Trophoblast cell (in vitro differentiated cells and primary cell): ENCODE measurements around the gene TSPAN5.
A peak's percentile ranks its signal among the peaks of the same experiment; 100 is the strongest.

Source experiments
- DNase-seq, 2 donors: peaks; one replicate each; pipeline ENCODE4 v3.0.0-alpha.2; 2016
- H2AFZ ChIP-seq: 2 replicates; pipeline ENCODE4 v1.6.1; 2013; ENCODE audit warnings: low read length, moderate library complexity, mild to moderate bottlenecking; ENCODE audit not compliant: insufficient read depth, poor library complexity
- H2AK5ac ChIP-seq: 2 replicates; pipeline ENCODE4 v1.6.1; 2013; ENCODE audit warnings: mild to moderate bottlenecking, low read length
- H2BK120ac ChIP-seq: 2 replicates; pipeline ENCODE4 v1.6.1; 2013; ENCODE audit warnings: low read length, mild to moderate bottlenecking, moderate library complexity; ENCODE audit not compliant: insufficient read depth, poor library complexity
- H2BK12ac ChIP-seq: 2 replicates; pipeline ENCODE4 v1.6.1; 2013; ENCODE audit warnings: mild to moderate bottlenecking, low read length, moderate library complexity
- H2BK5ac ChIP-seq: 2 replicates; pipeline ENCODE4 v1.6.1; 2013; ENCODE audit warnings: low read length, low read depth, moderate library complexity, mild to moderate bottlenecking; ENCODE audit not compliant: poor library complexity
- H3K14ac ChIP-seq: 2 replicates; pipeline ENCODE4 v1.6.1; 2013; ENCODE audit warnings: mild to moderate bottlenecking, low read length
- H3K18ac ChIP-seq: 2 replicates; pipeline ENCODE4 v1.6.1; 2013; ENCODE audit warnings: mild to moderate bottlenecking, low read length
- H3K23ac ChIP-seq: 2 replicates; pipeline ENCODE4 v1.6.1; 2013; ENCODE audit warnings: low read length
- H3K27ac ChIP-seq: 2 replicates; pipeline ENCODE4 v1.5.1; 2013; ENCODE audit warnings: low read depth, mild to moderate bottlenecking, inconsistent platforms, low read length, moderate library complexity
- H3K27me3 ChIP-seq: 2 replicates; pipeline ENCODE4 v1.6.1; 2013; ENCODE audit warnings: inconsistent platforms, mild to moderate bottlenecking, low read length, moderate library complexity; ENCODE audit not compliant: insufficient read depth
- H3K36me3 ChIP-seq, 2 experiments: 1 replicate in 1 of 2; 2 replicates in 1 of 2; pipeline ENCODE4 v1.6.1; 2013; ENCODE audit warnings: low read length in 2 of 2, mild to moderate bottlenecking in 2 of 2, moderate library complexity in 1 of 2; ENCODE audit not compliant: insufficient read depth in 2 of 2, control insufficient read depth in 1 of 2
- H3K4ac ChIP-seq: 2 replicates; pipeline ENCODE4 v1.6.1; 2013; ENCODE audit warnings: low read depth, mild to moderate bottlenecking, low read length, moderate library complexity
- H3K4me1 ChIP-seq, 2 experiments: 1 replicate in 1 of 2; 2 replicates in 1 of 2; pipeline ENCODE4 v1.6.1; 2013; ENCODE audit warnings: low read length in 2 of 2, mild to moderate bottlenecking in 2 of 2, moderate library complexity in 1 of 2; ENCODE audit not compliant: insufficient read depth in 2 of 2, control insufficient read depth in 1 of 2
- H3K4me2 ChIP-seq: 2 replicates; pipeline ENCODE4 v1.6.1; 2013; ENCODE audit warnings: inconsistent platforms, mild to moderate bottlenecking, low read length, moderate library complexity
- H3K4me3 ChIP-seq: 2 replicates; pipeline ENCODE4 v1.5.1; 2013; ENCODE audit warnings: mild to moderate bottlenecking, low read depth, low read length, inconsistent platforms
- H3K79me1 ChIP-seq: one replicate; pipeline ENCODE4 v1.6.1; 2013; ENCODE audit warnings: low read length
- H3K79me2 ChIP-seq: 2 replicates; pipeline ENCODE4 v1.6.1; 2013; ENCODE audit warnings: low read length, mild to moderate bottlenecking; ENCODE audit not compliant: control insufficient read depth, insufficient read depth, poor library complexity
- H3K9ac ChIP-seq: 2 replicates; pipeline ENCODE4 v1.6.1; 2013; ENCODE audit warnings: mild to moderate bottlenecking, low read length
- H3K9me3 ChIP-seq: 2 replicates; pipeline ENCODE4 v1.6.1; 2013; ENCODE audit warnings: low read depth, mild to moderate bottlenecking, control low read depth, inconsistent platforms, low read length; ENCODE audit not compliant: insufficient read depth
- H4K12ac ChIP-seq: 2 replicates; pipeline ENCODE4 v1.6.1; 2013; ENCODE audit warnings: low read depth, mild to moderate bottlenecking, low read length, moderate library complexity
- H4K8ac ChIP-seq: 2 replicates; pipeline ENCODE4 v1.6.1; 2013; ENCODE audit warnings: low read depth, mild to moderate bottlenecking, low read length, moderate library complexity
- H4K91ac ChIP-seq: one replicate; pipeline ENCODE4 v1.6.1; 2013; ENCODE audit warnings: low read depth, mild to moderate bottlenecking, low read length, moderate library complexity
- WGBS: extraction: QIAGEN DNeasy Blood & Tissue Kit; methylation state at CpG from one replicate; pipeline ENCODE4 v1.1.7; 2013; ENCODE audit warnings: missing lambda C conversion rate; ENCODE audit not compliant: insufficient read length, insufficient coverage; ENCODE audit errors: extremely low coverage; 5-methylcytosine and 5-hydroxymethylcytosine counted together

TSPAN5 gene

DNA sequence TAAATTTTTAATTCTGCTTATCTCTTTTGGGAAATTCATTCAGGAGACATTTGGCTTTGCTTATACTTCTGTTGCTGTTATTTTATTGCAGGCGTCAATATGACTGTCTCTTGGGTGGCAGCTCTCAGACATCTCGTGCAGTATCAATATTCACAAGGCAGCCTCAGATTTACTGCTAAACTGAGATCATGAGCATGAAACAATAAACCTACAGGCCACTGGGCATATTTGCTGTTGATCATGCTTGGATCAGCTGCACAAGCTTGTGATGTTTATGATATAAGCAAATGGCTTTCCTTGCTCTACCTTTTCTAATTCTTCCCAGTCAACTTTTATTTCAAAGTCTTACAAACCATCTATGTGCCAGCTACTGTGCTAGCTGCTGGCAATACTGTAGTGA lies 39.2 kb downstream of the TSPAN5 start:
- H2AK5ac ChIP-seq = no peak overlapping the region
- no peak overlapping the region for H3K4me3 ChIP-seq
- H3K14ac ChIP-seq = no peak overlapping the region
- H3K4me1 ChIP-seq = no peaks in the 10 kb centered on the region
- H3K79me1 ChIP-seq = no peaks in the 10 kb centered on the region
- no peak for DNase-seq
- no peaks in the 10 kb centered on the region for H3K79me2 ChIP-seq
- H2BK12ac ChIP-seq = no peak overlapping the region
- no peaks in the 10 kb centered on the region for H3K27me3 ChIP-seq
- no peaks in the 10 kb centered on the region for H3K9me3 ChIP-seq
- H3K27ac ChIP-seq = no peak overlapping the region
- no peak overlapping the region for H4K8ac ChIP-seq
- no peak overlapping the region for H2BK120ac ChIP-seq
- no peak overlapping the region for H3K4me2 ChIP-seq
- H3K4ac ChIP-seq = no peak overlapping the region
- no peak overlapping the region for H3K23ac ChIP-seq
- H2BK5ac ChIP-seq = no peak overlapping the region
- no peak overlapping the region for H4K12ac ChIP-seq
- H3K9ac ChIP-seq = no peak overlapping the region
- H3K18ac ChIP-seq = no peak overlapping the region
- H3K36me3 ChIP-seq = no peaks in the 10 kb centered on the region
- no CpG with 5 or more reads among the region's 2 CpGs for WGBS
- no peak overlapping the region for H4K91ac ChIP-seq
- no peak overlapping the region for H2AFZ ChIP-seq

- no peaks in the 10 kb centered on the region for H3K9me3 ChIP-seq
- no peak overlapping the region for H3K14ac ChIP-seq
- no peaks in the 10 kb centered on the region for H3K79me1 ChIP-seq
- H3K4me3 ChIP-seq = no peak overlapping the region
- no peak overlapping the region for H4K8ac ChIP-seq
- no peak overlapping the region for H2AFZ ChIP-seq
- H3K79me2 ChIP-seq = no peaks in the 10 kb centered on the region
- no CpG with 5 or more reads among the region's 3 CpGs for WGBS
- H2BK120ac ChIP-seq = no peak overlapping the region
- no peak overlapping the region for H3K18ac ChIP-seq
- no peak overlapping the region for H3K4ac ChIP-seq
- H4K91ac ChIP-seq = no peak overlapping the region
- no peaks in the 10 kb centered on the region for H3K36me3 ChIP-seq
- no peak overlapping the region for H3K23ac ChIP-seq
- H2AK5ac ChIP-seq = no peak overlapping the region
- H2BK12ac ChIP-seq = no peak overlapping the region
- no peak overlapping the region for H3K4me2 ChIP-seq
- no peak overlapping the region for H3K9ac ChIP-seq
- no peak overlapping the region for H3K27ac ChIP-seq
- H3K27me3 ChIP-seq = no peaks in the 10 kb centered on the region
- no peak overlapping the region for H2BK5ac ChIP-seq
- H4K12ac ChIP-seq = no peak overlapping the region
- H3K4me1 ChIP-seq = no peaks in the 10 kb centered on the region
- DNase-seq = no peak
These were observed 39.7 kb downstream of the TSPAN5 start for GRCh38 chr4:98618680-98619079.

GRCh38 chr4:98617358-98618047 lies 40.9 kb downstream of the TSPAN5 start:
- Histone ChIP-seq H2BK5ac (no peak overlapping the region), H2AFZ (peak overlapping the region; percentile 8), H3K36me3 (no peaks in the 10 kb centered on the region), H3K79me2 (no peaks in the 10 kb centered on the region), H2AK5ac (no peak overlapping the region), H3K9ac (no peak overlapping the region), H4K12ac (no peak overlapping the region), H3K4me2 (no peak overlapping the region), H4K8ac (no peak overlapping the region), H4K91ac (no peak overlapping the region), H2BK12ac (no peak overlapping the region), H3K4me1 (no peaks in the 10 kb centered on the region), H3K79me1 (no peaks in the 10 kb centered on the region), H3K23ac (no peak overlapping the region), H3K27me3 (no peaks in the 10 kb centered on the region), H3K14ac (no peak overlapping the region), H3K27ac (no peak overlapping the region), H3K9me3 (no peaks in the 10 kb centered on the region), H3K4ac (peak overlapping the region; percentile 33), H3K4me3 (no peak overlapping the region), H2BK120ac (no peak overlapping the region), H3K18ac (no peak overlapping the region)
- WGBS = no CpG with 5 or more reads among the region's 2 CpGs
- DNase-seq = no peak

- H3K27me3 ChIP-seq = no peaks in the 10 kb centered on the region
- H3K79me1 ChIP-seq = no peaks in the 10 kb centered on the region
- no CpG with 5 or more reads among the region's 3 CpGs for WGBS
- no peak overlapping the region for H3K18ac ChIP-seq
- H4K8ac ChIP-seq = no peak overlapping the region
- H2AK5ac ChIP-seq = no peak overlapping the region
- no peaks in the 10 kb centered on the region for H3K9me3 ChIP-seq
- H3K4me3 ChIP-seq = no peak overlapping the region
- H2BK5ac ChIP-seq = no peak overlapping the region
- no peaks in the 10 kb centered on the region for H3K79me2 ChIP-seq
- no peak overlapping the region for H4K91ac ChIP-seq
- no peaks in the 10 kb centered on the region for H3K36me3 ChIP-seq
- H3K23ac ChIP-seq = no peak overlapping the region
- no peak for DNase-seq
- no peak overlapping the region for H3K27ac ChIP-seq
- no peak overlapping the region for H3K9ac ChIP-seq
- no peak overlapping the region for H2BK120ac ChIP-seq
- no peak overlapping the region for H3K4me2 ChIP-seq
- H3K4me1 ChIP-seq = no peaks in the 10 kb centered on the region
- H3K4ac ChIP-seq = no peak overlapping the region
- H2AFZ ChIP-seq = no peak overlapping the region
- H3K14ac ChIP-seq = no peak overlapping the region
- H4K12ac ChIP-seq = no peak overlapping the region
- no peak overlapping the region for H2BK12ac ChIP-seq
These were observed 42.4 kb downstream of the TSPAN5 start for GRCh38 chr4:98615991-98616390.
